A549 (cell line): Measurements from ENCODE around the gene G6PC1. TPM values are rescaled to one million over a fixed set of nuclear protein-coding genes. Genes with fewer than 3 reads are reported as not detected.

Source experiments
- ATAC-seq, 2 experiments: fragments of 200-7000 bp in 1 of 2; fragments of >200 bp in 1 of 2; cut with Nextera tagmentation in 1 of 2; cut with Tn5 transposase in 1 of 2; 3 replicates each; pipeline versions ENCODE4 v1.8.0 to v1.9.1; 2018 to 2020; ENCODE audit warnings: mild to moderate bottlenecking in 1 of 2, moderate library complexity in 1 of 2
- CTCF ChIA-PET: fragments of 300-600 bp; sonication (Branson Sonifier 250); formaldehyde crosslinking; extraction: SDS; loops from one replicate; lab custom pipeline; 2021; ENCODE audit warnings: antibody characterized with exemption, inconsistent platforms; lab: Yijun Ruan, JAX
- POLR2A ChIA-PET: fragments of 350-600 bp; formaldehyde crosslinking; extraction: SDS; loops from one replicate; lab custom pipeline; 2021; ENCODE audit warnings: antibody characterized with exemption, inconsistent platforms; lab: Yijun Ruan, JAX
- DNase-seq, 2 experiments: peaks; one replicate each; pipeline versions ENCODE4 v3.0.0 to v3.0.0-alpha.2; 2011 to 2016; ENCODE audit warnings: low read depth in 1 of 2, low spot score in 1 of 2
- FAIRE-seq: peaks from 2 replicates; lab custom pipeline; 2011; peaks lifted over from hg19 to GRCh38; lab: Jason Lieb, UNC
- H3K27ac ChIP-seq, 2 experiments: fragments of >200 bp; sonication (Bioruptor Twin); formaldehyde crosslinking; 3 replicates each; pipeline ENCODE4 v1.5.1; 2016 to 2017
- H3K4me1 ChIP-seq: fragments of >200 bp; sonication (Bioruptor Twin); formaldehyde crosslinking; 3 replicates; pipeline ENCODE4 v1.6.1; 2016
- H3K4me2 ChIP-seq: fragments of >200 bp; sonication (Bioruptor Twin); formaldehyde crosslinking; 3 replicates; pipeline ENCODE4 v1.6.1; 2016
- H3K4me3 ChIP-seq: fragments of >200 bp; sonication (Bioruptor Twin); formaldehyde crosslinking; 3 replicates; pipeline ENCODE4 v1.5.1; 2016
- H3K9me3 ChIP-seq: fragments of >200 bp; sonication (Bioruptor Twin); formaldehyde crosslinking; 3 replicates; pipeline ENCODE4 v1.6.1; 2016
- CEBPB ChIP-seq, 2 experiments: fragments of >200 bp in 1 of 2; sonication (Bioruptor Twin) in 1 of 2; formaldehyde crosslinking in 1 of 2; IDR thresholded peaks; 2 replicates each; pipeline ENCODE4 v1.6.1; 2012 to 2016
- CHD2 ChIP-seq: fragments of 150-350 bp; IDR thresholded peaks from 2 replicates; pipeline ENCODE4 v1.6.1; 2014; ENCODE audit warnings: low read length; ENCODE audit not compliant: partially characterized antibody
- CHD4 ChIP-seq: fragments of 200-600 bp; sonication (generic); IDR thresholded peaks from 2 replicates; pipeline ENCODE4 v1.6.1; 2016; ENCODE audit warnings: antibody characterized with exemption, mild to moderate bottlenecking, borderline replicate concordance
- FOSL2 ChIP-seq, 2 experiments: fragments of 450-650 bp in 1 of 2; fragments of >200 bp in 1 of 2; sonication (Bioruptor Twin) in 1 of 2; formaldehyde crosslinking; IDR thresholded peaks; 2 replicates each; pipeline versions ENCODE4 v1.5.0 to v1.6.1; 2016 to 2020; ENCODE audit warnings: mild to moderate bottlenecking in 1 of 2, moderate library complexity in 1 of 2
- FOXS1 ChIP-seq: fragments of 250-450 bp; sonication (Bioruptor Pico); IDR thresholded peaks from 2 replicates; pipeline ENCODE4 v1.5.0; 2020; ENCODE audit warnings: mild to moderate bottlenecking, moderate library complexity
- HOXB5 ChIP-seq: fragments of 250-450 bp; sonication (Bioruptor Pico); IDR thresholded peaks from 2 replicates; pipeline ENCODE4 v1.5.0; 2020; ENCODE audit warnings: mild to moderate bottlenecking, moderate library complexity
- JUNB ChIP-seq: fragments of >200 bp; sonication (Bioruptor Twin); formaldehyde crosslinking; IDR thresholded peaks from 2 replicates; pipeline ENCODE4 v1.6.1; 2016
- KDM1A ChIP-seq: fragments of 200-600 bp; sonication (generic); IDR thresholded peaks from 2 replicates; pipeline ENCODE4 v1.6.1; 2016; ENCODE audit warnings: low read depth, mild to moderate bottlenecking
- KDM5A ChIP-seq: fragments of 200-600 bp; sonication (generic); IDR thresholded peaks from 2 replicates; pipeline ENCODE4 v1.6.1; 2016; ENCODE audit warnings: antibody characterized with exemption, mild to moderate bottlenecking
- MAZ ChIP-seq: fragments of 150-350 bp; IDR thresholded peaks from 2 replicates; pipeline ENCODE4 v1.6.1; 2014; ENCODE audit warnings: antibody characterized with exemption, low read depth, low read length, borderline replicate concordance
- MYC ChIP-seq: IDR thresholded peaks from 2 replicates; pipeline ENCODE4 v1.6.1; 2012; ENCODE audit warnings: mild to moderate bottlenecking, inconsistent platforms, low read length, improper control_type of control experiment, borderline replicate concordance
- POLR2A ChIP-seq: IDR thresholded peaks from 2 replicates; pipeline ENCODE4 v1.6.1; 2012; ENCODE audit warnings: mild to moderate bottlenecking, low read length
- RARB ChIP-seq: fragments of 250-450 bp; sonication (Bioruptor Pico); IDR thresholded peaks from 2 replicates; pipeline ENCODE4 v1.8.0; 2021; ENCODE audit warnings: mild to moderate bottlenecking, moderate library complexity
- RNF2 ChIP-seq: fragments of 200-600 bp; sonication (generic); IDR thresholded peaks from 2 replicates; pipeline ENCODE4 v1.6.1; 2016; ENCODE audit warnings: low read depth, mild to moderate bottlenecking, antibody characterized with exemption, moderate library complexity, borderline replicate concordance
- SREBF2 ChIP-seq: fragments of 450-650 bp; IDR thresholded peaks from 2 replicates; pipeline ENCODE4 v1.6.1; 2014; ENCODE audit warnings: mild to moderate bottlenecking, moderate library complexity
- ZFP36 ChIP-seq: fragments of 450-650 bp; IDR thresholded peaks from 2 replicates; pipeline ENCODE4 v1.6.1; 2014; ENCODE audit warnings: borderline replicate concordance; ENCODE audit not compliant: partially characterized antibody
- ZSCAN20 ChIP-seq: fragments of 250-450 bp; sonication (Bioruptor Pico); IDR thresholded peaks from 2 replicates; pipeline ENCODE4 v1.8.0; 2022; ENCODE audit warnings: mild to moderate bottlenecking, moderate library complexity
- WGBS: methylation state at CpG from one replicate; pipeline ENCODE4 v1.1.6; 2017; ENCODE audit errors: missing lambda C conversion rate; 5-methylcytosine and 5-hydroxymethylcytosine counted together
- polyA plus RNA-seq, 4 experiments: library from polyadenylated mRNA; depleted of rRNA in 3 of 4; stranded (reverse); fragments of >200 nt; fragmentation: RNase III in 1 of 4; extraction: RNeasy Plus Mini Kit Qiagen cat#74134 plus additional on column Dnase treatment in 1 of 4; gene quantifications; 2 replicates in 3 of 4; 3 replicates in 1 of 4; pipeline ENCODE4 v1.2.3, GENCODE V29; 2011 to 2017
- TF ChIP-seq, protein P1 (sequence below): fragments of 250-450 bp; sonication (Bioruptor Pico); IDR thresholded peaks from 2 replicates; pipeline ENCODE4 v1.5.0; 2021; ENCODE audit warnings: mild to moderate bottlenecking, moderate library complexity, borderline replicate concordance
- TF ChIP-seq, protein P2 (sequence below): fragments of 450-650 bp; IDR thresholded peaks from 2 replicates; pipeline ENCODE4 v1.6.1; 2014; ENCODE audit warnings: antibody characterized with exemption
- TF ChIP-seq, protein P3 (sequence below): fragments of 200-600 bp; sonication (generic); IDR thresholded peaks from 2 replicates; pipeline ENCODE4 v1.6.1; 2016; ENCODE audit warnings: antibody characterized with exemption, mild to moderate bottlenecking, moderate library complexity
- TF ChIP-seq, protein P4 (sequence below): fragments of >200 bp; sonication (Bioruptor Twin); formaldehyde crosslinking; IDR thresholded peaks from 2 replicates; pipeline ENCODE4 v1.6.1; 2016
- TF ChIP-seq, protein P5 (sequence below): IDR thresholded peaks from 2 replicates; pipeline ENCODE4 v1.6.1; 2012; ENCODE audit warnings: low read depth, borderline replicate concordance
- TF ChIP-seq, protein P6 (sequence below): IDR thresholded peaks from 2 replicates; pipeline ENCODE4 v1.6.1; 2012
- TF ChIP-seq, protein P7 (sequence below): IDR thresholded peaks from 2 replicates; pipeline ENCODE4 v1.6.1; 2012

The G6PC1 gene
- polyA plus RNA-seq, 2 of the 4 experiments (the other 2 are of a cell fraction) = not detected

DNA sequence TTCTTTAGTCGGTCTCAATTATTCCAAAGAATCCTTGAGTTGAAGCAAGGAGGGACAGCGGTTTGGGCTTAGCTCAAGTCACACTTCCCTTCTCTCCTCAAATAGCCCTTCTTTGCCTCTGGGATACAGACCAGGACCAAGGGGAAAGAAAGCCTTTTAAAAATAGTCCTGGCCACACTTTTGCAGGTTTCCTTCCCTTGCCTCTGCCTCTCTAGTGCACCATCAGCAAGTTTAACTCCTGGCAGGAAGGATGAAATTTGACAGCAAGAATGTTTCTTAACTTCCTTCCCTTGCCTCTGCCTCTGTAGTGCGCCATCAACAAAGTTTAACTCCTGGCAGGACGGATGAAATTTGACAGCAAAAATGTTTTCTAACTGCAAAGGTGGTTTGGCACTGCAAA is 7.2 kb upstream of the G6PC1 start (continued):
- TF ChIP-seq, protein P1, sequence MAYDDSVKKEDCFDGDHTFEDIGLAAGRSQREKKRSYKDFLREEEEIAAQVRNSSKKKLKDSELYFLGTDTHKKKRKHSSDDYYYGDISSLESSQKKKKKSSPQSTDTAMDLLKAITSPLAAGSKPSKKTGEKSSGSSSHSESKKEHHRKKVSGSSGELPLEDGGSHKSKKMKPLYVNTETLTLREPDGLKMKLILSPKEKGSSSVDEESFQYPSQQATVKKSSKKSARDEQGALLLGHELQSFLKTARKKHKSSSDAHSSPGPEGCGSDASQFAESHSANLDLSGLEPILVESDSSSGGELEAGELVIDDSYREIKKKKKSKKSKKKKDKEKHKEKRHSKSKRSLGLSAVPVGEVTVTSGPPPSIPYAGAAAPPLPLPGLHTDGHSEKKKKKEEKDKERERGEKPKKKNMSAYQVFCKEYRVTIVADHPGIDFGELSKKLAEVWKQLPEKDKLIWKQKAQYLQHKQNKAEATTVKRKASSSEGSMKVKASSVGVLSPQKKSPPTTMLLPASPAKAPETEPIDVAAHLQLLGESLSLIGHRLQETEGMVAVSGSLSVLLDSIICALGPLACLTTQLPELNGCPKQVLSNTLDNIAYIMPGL (CRISPR knock-in tag) = no peak
- no peak for TF ChIP-seq HOXB5 (CRISPR knock-in tag)
- no peak for TF ChIP-seq KDM1A
- TF ChIP-seq SREBF2 = no peak
- TF ChIP-seq, protein P2, sequence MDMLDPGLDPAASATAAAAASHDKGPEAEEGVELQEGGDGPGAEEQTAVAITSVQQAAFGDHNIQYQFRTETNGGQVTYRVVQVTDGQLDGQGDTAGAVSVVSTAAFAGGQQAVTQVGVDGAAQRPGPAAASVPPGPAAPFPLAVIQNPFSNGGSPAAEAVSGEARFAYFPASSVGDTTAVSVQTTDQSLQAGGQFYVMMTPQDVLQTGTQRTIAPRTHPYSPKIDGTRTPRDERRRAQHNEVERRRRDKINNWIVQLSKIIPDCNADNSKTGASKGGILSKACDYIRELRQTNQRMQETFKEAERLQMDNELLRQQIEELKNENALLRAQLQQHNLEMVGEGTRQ = no peak
- no peak for TF ChIP-seq RARB

DNA sequence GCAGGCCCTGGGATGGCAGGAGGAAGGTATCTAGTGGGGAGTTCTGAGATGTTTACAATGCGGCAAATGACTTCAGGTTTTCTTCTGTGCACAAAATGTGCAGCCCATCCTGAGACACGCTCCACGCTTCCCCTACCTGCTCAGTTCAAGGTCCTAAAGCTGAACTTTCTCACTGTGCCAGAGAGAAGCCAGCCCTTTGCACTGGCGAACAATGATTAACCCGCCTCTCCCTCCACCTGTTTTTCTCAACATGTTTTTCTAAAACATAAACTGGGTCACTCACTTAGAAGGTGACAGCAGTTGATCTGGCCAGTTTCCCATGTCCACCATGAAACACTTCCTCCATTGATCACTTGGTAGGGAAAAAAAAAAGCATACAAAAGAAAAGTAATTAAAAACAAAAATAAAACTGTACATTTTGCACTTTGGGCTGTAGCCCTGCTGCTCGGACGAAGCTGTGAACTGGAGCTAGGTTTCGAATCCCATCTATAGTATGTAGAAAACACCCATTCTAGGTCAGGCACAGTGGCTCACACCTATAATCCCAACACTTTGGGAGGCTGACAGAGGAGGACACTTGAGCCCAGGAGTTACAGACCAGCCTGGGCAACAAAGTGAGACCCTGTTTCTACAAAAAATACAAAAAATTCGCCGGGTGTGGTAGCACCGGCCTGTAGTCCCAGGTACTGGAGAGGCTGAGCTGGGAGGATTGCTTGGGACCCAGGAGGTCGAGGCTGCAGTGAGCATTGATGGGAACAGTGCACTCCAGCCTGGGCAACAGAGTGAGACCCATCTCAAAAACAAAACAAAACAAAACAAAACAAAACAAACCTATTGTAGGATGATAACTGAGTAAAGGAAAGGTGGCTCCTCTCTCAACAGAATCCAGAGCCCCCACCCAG is 6.1 kb upstream of the G6PC1 start:
- POLR2A ChIA-PET = interaction anchor here (0.5 to 1.2 kb wide), 3 partner anchors 346 to 421 kb away, joined by 3 to 4 read pairs (median 3); no protein-coding TSS in a partner anchor
- ATAC-seq (peak; percentile 22 to 44; a peak in 4 of 6 replicates), FAIRE-seq (peak; percentile 54)

DNA sequence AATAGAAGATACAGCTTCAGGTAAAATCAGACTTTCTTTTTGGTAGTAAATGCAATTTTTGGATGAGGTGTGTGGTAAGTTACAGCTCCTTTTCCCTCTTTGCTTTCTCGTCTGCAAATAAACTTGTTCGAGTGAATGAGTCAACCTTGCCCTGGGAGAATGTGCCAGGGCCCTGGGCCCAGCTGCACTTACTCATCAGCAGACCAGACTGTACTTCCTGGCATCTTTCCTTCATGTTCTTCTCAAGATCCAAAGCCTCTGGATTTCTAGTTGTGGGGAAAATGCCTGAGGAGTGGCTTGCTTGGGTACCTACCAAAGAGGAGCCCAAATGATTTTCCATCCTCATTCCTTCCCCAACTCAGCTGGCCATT is 5.4 kb upstream of the G6PC1 start:
- ATAC-seq (peak; percentile 93 to 96), DNase-seq (peak; percentile 78 to 86), FAIRE-seq (peak; percentile 98)
- H3K4me3 ChIP-seq = no peak overlapping the region
- CTCF ChIA-PET = interaction anchor here (0.6 to 2.8 kb wide), 7 partner anchors 9 to 152 kb away, joined by 3 to 17 read pairs (median 3); partner anchors contain the start of gene AOC2
- POLR2A ChIA-PET = interaction anchor here (0.5 to 1.2 kb wide), 4 partner anchors 70 to 421 kb away, joined by 3 to 6 read pairs (median 4); partner anchors contain the start of gene RPL27
- H3K9me3 ChIP-seq = no peaks in the 10 kb centered on the region
- H3K27ac ChIP-seq = peak overlapping the region; percentile 68 to 78
- WGBS = 0% methylated on average over 2 of the region's 2 CpGs
- peaks cover 27% of the 10 kb centered on the region for H3K4me1 ChIP-seq
- peak overlapping the region; percentile 66 for H3K4me2 ChIP-seq
- TF ChIP-seq CHD4 (no peak), RNF2 (no peak), ZFP36 (no peak), ZSCAN20 (CRISPR knock-in tag) (no peak), JUNB (peak; percentile 48), FOXS1 (CRISPR knock-in tag) (no peak), POLR2A (no peak)
- TF ChIP-seq, protein P3, sequence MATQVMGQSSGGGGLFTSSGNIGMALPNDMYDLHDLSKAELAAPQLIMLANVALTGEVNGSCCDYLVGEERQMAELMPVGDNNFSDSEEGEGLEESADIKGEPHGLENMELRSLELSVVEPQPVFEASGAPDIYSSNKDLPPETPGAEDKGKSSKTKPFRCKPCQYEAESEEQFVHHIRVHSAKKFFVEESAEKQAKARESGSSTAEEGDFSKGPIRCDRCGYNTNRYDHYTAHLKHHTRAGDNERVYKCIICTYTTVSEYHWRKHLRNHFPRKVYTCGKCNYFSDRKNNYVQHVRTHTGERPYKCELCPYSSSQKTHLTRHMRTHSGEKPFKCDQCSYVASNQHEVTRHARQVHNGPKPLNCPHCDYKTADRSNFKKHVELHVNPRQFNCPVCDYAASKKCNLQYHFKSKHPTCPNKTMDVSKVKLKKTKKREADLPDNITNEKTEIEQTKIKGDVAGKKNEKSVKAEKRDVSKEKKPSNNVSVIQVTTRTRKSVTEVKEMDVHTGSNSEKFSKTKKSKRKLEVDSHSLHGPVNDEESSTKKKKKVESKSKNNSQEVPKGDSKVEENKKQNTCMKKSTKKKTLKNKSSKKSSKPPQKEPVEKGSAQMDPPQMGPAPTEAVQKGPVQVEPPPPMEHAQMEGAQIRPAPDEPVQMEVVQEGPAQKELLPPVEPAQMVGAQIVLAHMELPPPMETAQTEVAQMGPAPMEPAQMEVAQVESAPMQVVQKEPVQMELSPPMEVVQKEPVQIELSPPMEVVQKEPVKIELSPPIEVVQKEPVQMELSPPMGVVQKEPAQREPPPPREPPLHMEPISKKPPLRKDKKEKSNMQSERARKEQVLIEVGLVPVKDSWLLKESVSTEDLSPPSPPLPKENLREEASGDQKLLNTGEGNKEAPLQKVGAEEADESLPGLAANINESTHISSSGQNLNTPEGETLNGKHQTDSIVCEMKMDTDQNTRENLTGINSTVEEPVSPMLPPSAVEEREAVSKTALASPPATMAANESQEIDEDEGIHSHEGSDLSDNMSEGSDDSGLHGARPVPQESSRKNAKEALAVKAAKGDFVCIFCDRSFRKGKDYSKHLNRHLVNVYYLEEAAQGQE = no peak
- TF ChIP-seq, protein P4, sequence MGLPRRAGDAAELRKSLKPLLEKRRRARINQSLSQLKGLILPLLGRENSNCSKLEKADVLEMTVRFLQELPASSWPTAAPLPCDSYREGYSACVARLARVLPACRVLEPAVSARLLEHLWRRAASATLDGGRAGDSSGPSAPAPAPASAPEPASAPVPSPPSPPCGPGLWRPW = no peak

More for the DNA sequence above, 6.1 kb upstream of the G6PC1 start:
- peak overlapping the region; percentile 66 for H3K4me2 ChIP-seq
- TF ChIP-seq MYC (no peak), MAZ (no peak), CHD2 (no peak), CEBPB (IDR thresholded peaks at IDR 0.05) (no peak), CHD4 (no peak), FOSL2 (IDR thresholded peaks at IDR 0.05) (no peak), FOSL2 (CRISPR knock-in tag; IDR thresholded peaks at IDR 0.05) (no peak), KDM5A (no peak), POLR2A (no peak)
- TF ChIP-seq, protein P2 = no peak
- TF ChIP-seq, protein P5, sequence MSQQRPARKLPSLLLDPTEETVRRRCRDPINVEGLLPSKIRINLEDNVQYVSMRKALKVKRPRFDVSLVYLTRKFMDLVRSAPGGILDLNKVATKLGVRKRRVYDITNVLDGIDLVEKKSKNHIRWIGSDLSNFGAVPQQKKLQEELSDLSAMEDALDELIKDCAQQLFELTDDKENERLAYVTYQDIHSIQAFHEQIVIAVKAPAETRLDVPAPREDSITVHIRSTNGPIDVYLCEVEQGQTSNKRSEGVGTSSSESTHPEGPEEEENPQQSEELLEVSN = no peak
- TF ChIP-seq, protein P6, sequence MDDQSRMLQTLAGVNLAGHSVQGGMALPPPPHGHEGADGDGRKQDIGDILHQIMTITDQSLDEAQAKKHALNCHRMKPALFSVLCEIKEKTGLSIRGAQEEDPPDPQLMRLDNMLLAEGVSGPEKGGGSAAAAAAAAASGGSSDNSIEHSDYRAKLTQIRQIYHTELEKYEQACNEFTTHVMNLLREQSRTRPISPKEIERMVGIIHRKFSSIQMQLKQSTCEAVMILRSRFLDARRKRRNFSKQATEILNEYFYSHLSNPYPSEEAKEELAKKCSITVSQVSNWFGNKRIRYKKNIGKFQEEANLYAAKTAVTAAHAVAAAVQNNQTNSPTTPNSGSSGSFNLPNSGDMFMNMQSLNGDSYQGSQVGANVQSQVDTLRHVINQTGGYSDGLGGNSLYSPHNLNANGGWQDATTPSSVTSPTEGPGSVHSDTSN = no peak
- TF ChIP-seq, protein P7, sequence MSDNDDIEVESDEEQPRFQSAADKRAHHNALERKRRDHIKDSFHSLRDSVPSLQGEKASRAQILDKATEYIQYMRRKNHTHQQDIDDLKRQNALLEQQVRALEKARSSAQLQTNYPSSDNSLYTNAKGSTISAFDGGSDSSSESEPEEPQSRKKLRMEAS = no peak
- H3K4me3 ChIP-seq = no peak overlapping the region
- no peak for DNase-seq
- peaks cover 27% of the 10 kb centered on the region for H3K4me1 ChIP-seq
- CTCF ChIA-PET = interaction anchor here (0.6 to 2.8 kb wide), 9 partner anchors 10 to 152 kb away, joined by 3 to 17 read pairs (median 4); partner anchors contain the start of gene AOC2
- H3K9me3 ChIP-seq = no peaks in the 10 kb centered on the region
- peak overlapping the region; percentile 68 to 78 for H3K27ac ChIP-seq
- WGBS = 57% methylated on average over 12 of the region's 12 CpGs
